ENCODE data around the gene NDRG2. TPM values are rescaled to one million over a fixed set of nuclear protein-coding genes. Genes with fewer than 3 reads are reported as not detected.
"Not testable (repeated sequence)": the region's sequence is repeated elsewhere in the genome, so short reads cannot be mapped to it uniquely, and the experiment has no call there.

Gene NDRG2
- total RNA-seq, 2 experiments from 2014 or later: 10.4 to 11.0 TPM

DNA sequence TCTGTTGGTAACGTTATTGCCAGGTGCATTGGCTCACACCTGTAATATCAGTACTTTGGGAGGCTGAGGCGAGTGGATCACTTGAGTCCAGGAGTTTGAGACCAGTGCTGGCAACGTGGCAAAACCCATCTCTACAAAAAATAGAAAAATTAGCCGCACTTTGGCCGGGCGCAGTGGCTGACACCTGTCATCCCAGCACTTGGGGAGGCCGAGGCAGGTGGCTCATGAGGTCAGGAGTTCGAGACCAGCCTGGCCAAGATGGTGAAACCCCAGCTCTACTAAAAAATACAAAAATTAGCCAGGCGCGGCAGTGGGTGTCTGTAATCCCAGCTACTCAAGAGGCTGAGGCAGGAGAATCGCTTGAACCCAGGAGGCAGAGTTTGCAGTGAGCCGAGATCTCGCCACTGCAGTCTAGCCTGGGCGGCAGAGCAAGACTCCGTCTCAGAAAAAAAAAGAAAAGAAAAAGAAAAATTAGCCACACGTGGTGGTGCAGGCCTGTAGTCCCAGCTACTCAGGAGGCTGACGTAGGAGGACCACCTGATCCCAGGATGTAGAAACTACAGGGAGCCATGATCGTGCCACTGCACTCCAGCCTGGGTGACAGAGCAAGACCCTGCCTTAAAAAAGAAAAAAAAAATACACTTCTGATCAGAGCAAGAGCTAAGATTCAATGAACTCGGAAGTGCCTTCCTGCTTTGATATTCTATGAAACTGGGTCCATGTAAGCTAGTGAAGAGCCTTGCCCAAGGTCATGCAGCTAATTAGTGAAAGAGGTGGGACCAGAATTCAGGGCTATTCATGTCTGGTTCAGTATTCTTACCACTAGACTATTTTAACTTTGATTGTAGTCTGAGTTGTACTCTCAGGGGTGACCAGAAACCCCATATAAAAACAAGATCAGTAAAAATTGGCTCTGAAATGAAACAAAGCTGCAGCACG lies 28.6 kb upstream of the NDRG2 start:
- Mint-ChIP-seq H3K4me1 (peaks cover 4% of the 10 kb centered on the region), H3K4me3 (no peak overlapping the region), H3K9me3 (no peaks in the 10 kb centered on the region), H3K36me3 (ENCODE audit: low read depth) (no peaks in the 10 kb centered on the region), H3K27me3 (peaks cover 14% of the 10 kb centered on the region), H3K27ac (no peak overlapping the region)
- no peak for DNase-seq
- POLR2A ChIA-PET: no interaction called here
- CTCF ChIA-PET: interaction anchor here (0.6 kb wide), 1 partner anchor 718 kb away, joined by 3 read pairs; no protein-coding TSS in a partner anchor

DNA sequence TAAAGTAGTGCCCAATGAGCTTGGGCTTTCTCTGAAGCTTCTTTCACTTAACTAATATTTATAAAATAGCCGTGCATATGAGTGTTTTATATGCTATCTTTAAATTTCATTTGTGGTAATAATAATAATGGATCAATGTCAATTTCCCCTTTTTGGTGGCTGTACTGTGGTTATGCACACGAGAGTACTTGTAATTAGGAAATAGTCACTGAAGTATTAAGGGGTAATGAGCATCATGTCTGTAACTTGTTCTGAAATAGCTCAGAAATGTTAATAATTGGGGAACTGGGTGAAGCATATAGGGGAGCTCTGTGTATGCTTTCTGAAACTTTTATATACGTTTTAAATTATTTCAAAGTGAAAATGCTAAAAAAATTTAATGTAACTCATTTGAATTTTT lies 25.7 kb upstream of the NDRG2 start:
- POLR2A ChIA-PET: no interaction called here
- Mint-ChIP-seq H3K9me3 (no peaks in the 10 kb centered on the region), H3K36me3 (ENCODE audit: low read depth) (no peaks in the 10 kb centered on the region), H3K4me1 (peaks cover 4% of the 10 kb centered on the region), H3K27me3 (peaks cover 19% of the 10 kb centered on the region), H3K27ac (no peak overlapping the region), H3K4me3 (no peak overlapping the region)
- no peak for DNase-seq
- CTCF ChIA-PET: interaction anchor here (0.6 to 1.4 kb wide), 3 partner anchors 33 to 42 kb away, joined by 3 to 4 read pairs (median 4); no protein-coding TSS in a partner anchor

DNA sequence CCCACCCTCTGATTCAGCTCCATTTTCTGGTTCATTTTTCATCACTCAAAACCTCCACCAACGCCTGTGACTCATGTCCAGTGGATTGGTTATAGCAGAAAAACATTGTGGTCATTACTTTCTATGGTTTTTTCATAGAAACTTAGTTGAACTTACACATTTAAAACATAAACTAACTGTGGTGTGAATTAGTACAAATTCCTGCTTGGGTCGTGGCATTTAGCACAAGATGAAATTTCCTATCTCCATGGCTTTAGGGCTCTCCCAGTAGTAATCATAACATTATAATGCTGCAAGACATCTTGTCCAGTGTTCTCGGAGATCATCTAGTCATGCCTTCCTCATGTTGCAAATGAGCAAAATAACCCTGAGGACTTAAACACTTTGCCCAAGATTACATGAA lies 24.4 kb upstream of the NDRG2 start:
- H3K4me1 Mint-ChIP-seq: peaks cover 8% of the 10 kb centered on the region
- no peak overlapping the region for H3K27ac Mint-ChIP-seq
- no peak for DNase-seq
- H3K27me3 Mint-ChIP-seq: peaks cover 25% of the 10 kb centered on the region
- H3K4me3 Mint-ChIP-seq: no peak overlapping the region
- ChIA-PET CTCF (interaction anchor here (1.2 to 3.6 kb wide), 3 partner anchors 34 to 78 kb away, joined by 3 to 8 read pairs (median 4); no protein-coding TSS in a partner anchor), POLR2A (no interaction called here)
- H3K9me3 Mint-ChIP-seq: no peaks in the 10 kb centered on the region
- H3K36me3 Mint-ChIP-seq (ENCODE audit: low read depth): no peaks in the 10 kb centered on the region

DNA sequence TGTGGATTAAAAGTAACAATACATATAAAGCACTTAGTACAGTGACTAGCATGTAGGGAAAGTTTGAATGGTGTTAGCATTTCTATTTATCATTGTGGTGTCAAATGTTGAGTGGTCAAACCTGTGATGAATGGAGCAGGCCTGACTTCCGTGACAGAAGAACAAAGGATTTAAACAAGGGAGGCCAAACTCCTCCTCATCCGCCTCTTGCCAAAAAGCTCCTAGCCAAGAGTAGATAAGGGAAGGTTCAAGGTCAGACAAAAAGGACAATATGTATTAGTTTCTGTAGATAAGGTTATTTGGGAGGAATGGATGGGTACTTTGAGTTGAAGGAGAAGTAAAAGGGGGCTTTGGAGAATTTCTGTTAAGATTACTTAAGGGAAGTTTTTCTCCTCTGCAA lies 23.8 kb upstream of the NDRG2 start:
- H3K36me3 Mint-ChIP-seq (ENCODE audit: low read depth): no peaks in the 10 kb centered on the region
- no peaks in the 10 kb centered on the region for H3K9me3 Mint-ChIP-seq
- ChIA-PET POLR2A (no interaction called here), CTCF (interaction anchor here (0.8 to 3.6 kb wide), 4 partner anchors 34 to 77 kb away, joined by 3 to 8 read pairs (median 4); no protein-coding TSS in a partner anchor)
- no peak for DNase-seq
- H3K4me3 Mint-ChIP-seq: no peak overlapping the region
- no peak overlapping the region for H3K27ac Mint-ChIP-seq
- peaks cover 5% of the 10 kb centered on the region for H3K4me1 Mint-ChIP-seq
- peaks cover 25% of the 10 kb centered on the region for H3K27me3 Mint-ChIP-seq

DNA sequence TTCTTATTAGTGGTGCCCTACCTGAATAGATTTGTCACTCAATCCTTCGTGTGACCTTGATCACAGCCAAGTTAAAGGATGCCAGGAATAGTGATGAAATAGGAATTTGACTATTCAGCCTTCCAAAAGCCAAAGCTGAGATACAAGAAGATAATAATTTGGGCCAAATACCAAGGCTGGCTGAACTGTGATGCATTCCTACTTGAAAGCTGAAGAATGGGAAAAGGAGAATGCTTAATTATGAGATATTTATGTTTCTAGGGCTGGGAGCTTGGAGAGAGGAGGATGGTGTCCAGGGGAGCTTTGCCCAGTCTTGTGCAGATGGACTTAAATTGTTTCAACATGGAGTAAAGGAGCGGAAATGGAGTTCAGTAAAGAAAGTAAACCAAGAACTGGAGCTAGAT lies 22.5 kb upstream of the NDRG2 start:
- Mint-ChIP-seq H3K4me1 (peaks cover 5% of the 10 kb centered on the region), H3K27me3 (peaks cover 27% of the 10 kb centered on the region), H3K27ac (no peak overlapping the region), H3K36me3 (ENCODE audit: low read depth) (no peaks in the 10 kb centered on the region), H3K9me3 (no peaks in the 10 kb centered on the region), H3K4me3 (no peak overlapping the region)
- POLR2A ChIA-PET: no interaction called here
- DNase-seq: no peak
- CTCF ChIA-PET: interaction anchor here (0.7 to 3.6 kb wide), 7 partner anchors 10 to 77 kb away, joined by 3 to 8 read pairs (median 4); no protein-coding TSS in a partner anchor

DNA sequence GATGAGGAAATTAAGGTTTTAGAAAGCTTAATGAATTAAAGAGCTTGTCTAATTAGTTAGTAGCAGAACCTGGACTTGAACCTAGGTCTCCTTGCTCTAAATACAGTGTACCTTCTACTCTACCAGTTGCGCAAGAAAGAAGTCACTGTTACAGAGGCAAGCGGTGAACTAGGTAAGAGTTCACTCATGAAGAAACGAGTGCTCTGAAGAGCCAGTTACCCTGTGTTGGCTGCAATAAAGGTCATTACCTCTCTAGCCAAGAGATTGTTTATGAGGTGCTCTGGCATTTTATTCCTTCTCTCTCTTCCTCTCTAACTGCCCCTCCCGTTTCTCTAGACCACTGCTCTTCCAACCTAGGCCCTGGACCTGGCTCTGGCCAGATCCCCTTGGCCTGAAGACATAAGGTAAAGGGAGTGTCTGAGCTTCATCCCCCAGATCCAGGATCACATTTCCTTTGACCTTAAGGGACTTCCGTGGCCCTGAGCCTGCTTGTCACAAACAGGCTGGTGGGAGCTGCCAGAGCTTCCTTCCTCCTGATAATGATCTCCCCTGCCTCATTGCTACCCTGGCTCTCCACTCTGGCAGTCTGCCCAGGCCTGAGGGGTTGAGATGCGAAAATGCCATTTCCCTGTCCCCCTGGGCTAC lies 19.2 kb upstream of the NDRG2 start:
- no peaks in the 10 kb centered on the region for H3K36me3 Mint-ChIP-seq (ENCODE audit: low read depth)
- peaks cover 21% of the 10 kb centered on the region for H3K27me3 Mint-ChIP-seq
- peaks cover 5% of the 10 kb centered on the region for H3K4me1 Mint-ChIP-seq
- H3K27ac Mint-ChIP-seq: no peak overlapping the region
- CTCF ChIA-PET: interaction anchor here (0.8 to 2.8 kb wide), 7 partner anchors 9 to 61 kb away, joined by 3 to 13 read pairs (median 4); no protein-coding TSS in a partner anchor
- no peak for DNase-seq
- no peaks in the 10 kb centered on the region for H3K9me3 Mint-ChIP-seq
- POLR2A ChIA-PET: no interaction called here
- no peak overlapping the region for H3K4me3 Mint-ChIP-seq

DNA sequence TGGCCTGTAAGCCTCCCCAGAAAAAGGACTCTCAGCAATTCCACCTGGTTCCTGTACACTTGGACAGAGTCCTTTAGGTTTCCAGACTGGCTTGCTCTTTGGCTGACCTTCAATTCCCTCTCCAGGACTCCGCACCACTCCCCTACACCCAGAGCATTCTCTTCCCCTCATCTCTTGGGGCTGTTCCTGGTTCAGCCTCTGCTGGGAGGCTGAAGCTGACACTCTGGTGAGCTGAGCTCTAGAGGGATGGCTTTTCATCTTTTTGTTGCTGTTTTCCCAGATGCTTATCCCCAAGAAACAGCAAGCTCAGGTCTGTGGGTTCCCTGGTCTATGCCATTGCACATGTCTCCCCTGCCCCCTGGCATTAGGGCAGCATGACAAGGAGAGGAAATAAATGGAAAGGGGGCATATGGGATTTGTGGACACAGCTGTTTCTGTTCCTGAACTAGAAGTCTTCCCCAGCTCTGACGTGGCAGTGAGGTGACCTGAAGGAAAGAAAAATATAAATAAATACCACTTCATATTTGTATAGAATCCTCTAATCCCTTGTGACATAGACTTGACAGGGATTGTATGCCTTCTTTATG lies 18.6 kb upstream of the NDRG2 start:
- Mint-ChIP-seq H3K9me3 (no peaks in the 10 kb centered on the region), H3K4me3 (no peak overlapping the region), H3K27me3 (peaks cover 18% of the 10 kb centered on the region), H3K27ac (no peak overlapping the region), H3K36me3 (ENCODE audit: low read depth) (no peaks in the 10 kb centered on the region), H3K4me1 (peaks cover 5% of the 10 kb centered on the region)
- no peak for DNase-seq
- ChIA-PET CTCF (interaction anchor here (0.6 to 2.8 kb wide), 7 partner anchors 10 to 61 kb away, joined by 3 to 13 read pairs (median 4); no protein-coding TSS in a partner anchor), POLR2A (no interaction called here)

DNA sequence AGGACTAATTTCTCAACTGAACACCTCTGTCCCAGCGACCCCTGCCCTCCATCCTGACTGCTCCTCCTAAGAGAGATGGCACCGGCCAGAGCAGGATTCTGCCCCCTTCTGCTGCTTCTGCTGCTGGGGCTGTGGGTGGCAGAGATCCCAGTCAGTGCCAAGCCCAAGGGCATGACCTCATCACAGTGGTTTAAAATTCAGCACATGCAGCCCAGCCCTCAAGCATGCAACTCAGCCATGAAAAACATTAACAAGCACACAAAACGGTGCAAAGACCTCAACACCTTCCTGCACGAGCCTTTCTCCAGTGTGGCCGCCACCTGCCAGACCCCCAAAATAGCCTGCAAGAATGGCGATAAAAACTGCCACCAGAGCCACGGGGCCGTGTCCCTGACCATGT lies 18.1 kb upstream of the NDRG2 start:
- POLR2A ChIA-PET: no interaction called here

DNA sequence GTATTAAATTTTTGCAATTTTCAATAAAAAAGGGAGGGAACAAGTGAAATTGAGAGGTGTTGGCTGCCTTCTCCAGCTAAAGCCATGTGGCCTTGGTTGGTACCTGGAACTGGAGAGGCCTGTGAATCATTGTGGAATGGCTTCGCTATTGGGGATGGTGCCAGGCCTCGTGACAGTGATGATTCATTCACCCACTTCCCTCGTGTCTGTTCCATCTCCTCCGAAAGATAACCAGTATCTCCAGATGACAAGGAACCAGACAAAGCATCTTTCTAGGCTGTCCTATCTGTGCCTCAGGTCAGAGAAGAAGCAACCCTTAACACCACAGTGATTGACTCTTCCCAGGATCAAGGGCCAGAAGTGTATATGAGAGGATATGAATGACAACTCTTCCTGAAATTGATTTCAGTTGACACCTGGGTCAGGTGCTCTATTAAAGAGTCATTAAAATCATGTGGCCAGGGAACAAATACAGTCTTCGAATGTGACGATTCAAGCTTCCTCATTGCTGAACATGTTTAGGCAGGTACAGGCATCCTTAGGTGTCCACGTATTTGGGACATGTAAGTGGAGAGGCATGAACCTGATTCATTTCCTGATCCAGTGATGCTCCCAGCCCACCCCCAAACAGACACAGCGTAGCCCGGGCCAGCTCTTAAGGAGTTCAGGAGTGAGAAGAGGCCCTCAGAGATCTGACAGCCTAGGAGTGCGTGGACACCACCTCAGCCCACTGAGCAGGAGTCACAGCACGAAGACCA lies 17.0 kb upstream of the NDRG2 start, which contains the start of gene RNASE7:
Gene RNASE7, plus strand, starts transcription at position 687 of the 758 bp plus-strand sequence. CDS start 631 bp downstream, outside the sequence.
- Mint-ChIP-seq H3K27ac (no peak within 1 kb of the TSS), H3K27me3 (peaks cover 17% of the 10 kb centered on the region)
- CTCF ChIA-PET: interaction anchor here (2.5 to 3.2 kb wide), 3 partner anchors 27 to 63 kb away, joined by 5 to 30 read pairs (median 13); no protein-coding TSS in a partner anchor

More for the DNA sequence above, 18.1 kb upstream of the NDRG2 start:
- Mint-ChIP-seq H3K36me3 (ENCODE audit: low read depth) (no peaks in the 10 kb centered on the region), H3K27me3 (peaks cover 19% of the 10 kb centered on the region), H3K27ac (no peak overlapping the region), H3K9me3 (no peaks in the 10 kb centered on the region), H3K4me1 (peaks cover 5% of the 10 kb centered on the region), H3K4me3 (no peak overlapping the region)
- CTCF ChIA-PET: interaction anchor here (0.6 to 2.8 kb wide), 5 partner anchors 10 to 62 kb away, joined by 3 to 13 read pairs (median 5); no protein-coding TSS in a partner anchor
- DNase-seq: no peak

DNA sequence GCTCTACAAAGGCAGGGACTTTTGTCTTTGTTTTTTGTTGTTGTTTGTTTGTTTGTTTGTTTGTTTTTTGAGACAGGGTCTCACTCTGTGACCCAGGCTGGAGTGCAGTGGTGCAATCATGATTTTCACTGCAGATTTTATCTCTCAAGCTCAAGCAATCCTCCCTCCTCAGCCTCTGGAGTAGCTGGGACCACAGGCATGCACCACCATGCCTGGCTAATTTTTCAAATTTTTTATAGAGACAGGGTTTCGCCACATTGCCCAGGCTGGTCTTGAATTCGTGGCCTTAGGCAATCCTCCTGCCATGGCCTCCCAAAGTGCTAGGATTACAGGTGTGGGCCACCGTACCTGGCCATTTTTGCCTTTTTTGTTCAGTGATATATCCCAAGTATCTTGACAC lies 16.1 kb upstream of the NDRG2 start:
- peaks cover 17% of the 10 kb centered on the region for H3K27me3 Mint-ChIP-seq
- DNase-seq; H3K9me3 Mint-ChIP-seq; H3K27ac Mint-ChIP-seq; H3K4me3 Mint-ChIP-seq; H3K4me1 Mint-ChIP-seq; POLR2A ChIA-PET; H3K36me3 Mint-ChIP-seq (ENCODE audit: low read depth): not testable (repeated sequence)
- CTCF ChIA-PET: interaction anchor here (1.2 to 3.2 kb wide), 3 partner anchors 26 to 42 kb away, joined by 3 to 30 read pairs (median 3); partner anchors contain the start of gene SLC39A2

More for the DNA sequence above, 17.0 kb upstream of the NDRG2 start, which contains the start of gene RNASE7:
- no peak for DNase-seq
- Mint-ChIP-seq H3K36me3 (ENCODE audit: low read depth) (no peaks in the 10 kb centered on the region), H3K9me3 (no peaks in the 10 kb centered on the region), H3K4me3 (no peak within 1 kb of the TSS), H3K4me1 (peaks cover 5% of the 10 kb centered on the region)
- POLR2A ChIA-PET: no interaction called here

DNA sequence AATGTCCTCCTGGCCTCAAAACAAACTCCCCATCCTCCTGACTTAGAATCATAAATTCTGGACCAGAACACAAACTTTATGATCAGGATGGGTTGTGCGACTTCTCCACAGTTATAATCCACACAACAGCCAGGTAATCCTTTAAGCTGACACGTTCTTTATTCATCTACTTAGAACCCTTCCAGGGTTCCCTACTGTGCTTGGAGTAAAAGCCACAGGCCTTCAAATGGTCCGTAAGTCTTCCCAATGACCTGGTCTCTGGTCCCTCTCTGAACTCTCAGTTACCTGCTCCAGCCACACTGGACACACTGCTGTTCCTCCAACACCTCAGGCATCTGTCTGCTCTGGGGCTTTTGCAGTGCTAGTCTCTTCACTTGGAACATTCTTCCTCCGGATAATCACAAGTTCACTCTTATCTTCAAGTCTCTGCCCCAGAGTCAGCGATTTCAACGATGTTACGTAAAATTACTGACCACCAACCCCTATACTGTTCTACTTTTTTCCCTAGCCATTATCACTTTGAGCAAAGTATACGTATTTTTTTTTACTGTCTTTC lies 15.6 kb upstream of the NDRG2 start:
- peaks cover 16% of the 10 kb centered on the region for H3K27me3 Mint-ChIP-seq
- H3K9me3 Mint-ChIP-seq: no peaks in the 10 kb centered on the region

More for the DNA sequence above, 15.6 kb upstream of the NDRG2 start:
- no peak overlapping the region for H3K4me3 Mint-ChIP-seq
- DNase-seq: no peak
- POLR2A ChIA-PET: no interaction called here
- no peaks in the 10 kb centered on the region for H3K36me3 Mint-ChIP-seq (ENCODE audit: low read depth)
- CTCF ChIA-PET: interaction anchor here (1.2 to 3.2 kb wide), 4 partner anchors 23 to 42 kb away, joined by 3 to 30 read pairs (median 3); partner anchors contain the start of gene SLC39A2
- no peak overlapping the region for H3K27ac Mint-ChIP-seq
- peaks cover 5% of the 10 kb centered on the region for H3K4me1 Mint-ChIP-seq
